Right lobe of liver (tissue), 6 donors: ENCODE measurements around the gene CEP72. TPM values are rescaled to one million over a fixed set of nuclear protein-coding genes. Genes with fewer than 3 reads are reported as not detected.

Experiments
- ATAC-seq, 4 donors: fragments of 200-7000 bp; cut with Tn5 transposase; one replicate each; pipeline ENCODE4 v1.9.1; 2020; ENCODE audit warnings: mild to moderate bottlenecking in 4 of 4, moderate library complexity in 4 of 4
- DNase-seq, 3 donors: peaks; one replicate each; pipeline ENCODE4 v3.0.0-alpha.2; 2020
- H3K27ac ChIP-seq, 3 donors: fragments of 200-600 bp; one replicate each; pipeline ENCODE4 v1.8.0; 2022
- H3K27me3 ChIP-seq, 2 donors: fragments of 200-600 bp; one replicate each; pipeline ENCODE4 v1.8.0; 2022
- H3K36me3 ChIP-seq, 4 donors: fragments of 200-600 bp; sonication (generic) in 1 of 4; one replicate each; pipeline versions ENCODE4 v1.5.1 to v1.8.0; 2017 to 2022; ENCODE audit warnings: control low read depth in 1 of 4
- H3K4me1 ChIP-seq, 4 donors: fragments of 200-600 bp; sonication (generic) in 1 of 4; one replicate each; pipeline versions ENCODE4 v1.5.1 to v1.8.0; 2017 to 2022; ENCODE audit warnings: control low read depth in 1 of 4
- H3K4me3 ChIP-seq, 3 donors: fragments of 200-600 bp; one replicate each; pipeline ENCODE4 v1.8.0; 2022
- H3K9me3 ChIP-seq, 4 donors: fragments of 200-600 bp; sonication (generic) in 1 of 4; one replicate each; pipeline versions ENCODE4 v1.5.1 to v1.8.0; 2017 to 2022; ENCODE audit warnings: control low read depth in 1 of 4
- CTCF ChIP-seq, 4 donors: fragments of 200-600 bp in 3 of 4; fragments of 450-650 bp in 1 of 4; IDR thresholded peaks; one replicate each; pipeline versions ENCODE4 v1.5.1 to v1.8.0; 2016 to 2022; ENCODE audit warnings: antibody characterized with exemption in 4 of 4, mild to moderate bottlenecking in 2 of 4
- POLR2A ChIP-seq: fragments of 450-650 bp; IDR thresholded peaks from one replicate; pipeline ENCODE4 v1.6.1; 2017; ENCODE audit warnings: antibody characterized with exemption, mild to moderate bottlenecking
- whole genome bisulfite sequencing: methylation state at CpG from one replicate; pipeline ENCODE4 v1.1.6; 2018; ENCODE audit warnings: low coverage, low lambda C conversion rate; ENCODE audit not compliant: insufficient coverage; ENCODE audit errors: missing lambda C conversion rate; 5-methylcytosine and 5-hydroxymethylcytosine counted together
- intact Hi-C, 2 donors: fragments of 100-400 bp; cut with DNase I; formaldehyde crosslinking; loops; one replicate each; pipeline versions ENCODE4 v1.11.2 to v1.14.1; 2022
- total RNA-seq, 6 experiments: library from RNA; depleted of rRNA in 2 of 6; stranded (reverse); fragments of >200 nt in 2 of 6; fragmentation: NEBNext Ultra II Directional in 3 of 6; extraction: Animal tissue kit (Norgen Biotek cat#: 25700) in 3 of 6; gene quantifications; one replicate each; pipeline versions ENCODE4 v1.1.0 to v1.2.4, GENCODE V29; 2016 to 2023
- donor health status: DM: no; HTN: yes; CAD: no.
- donor health status: DM: no; HTN: no; CAD: no.
- donor health status: DM: no; HTN: no; CAD: no.
- donor health status: DM: no; HTN: yes; CAD: no.
- donor health status: DM: no; HTN: yes; CAD: no.

Gene CEP72
- total RNA-seq, 6 experiments from 2014 or later: 3.4 to 6.0 (median 4.2) TPM

- intact Hi-C loops: no loop called here
- Histone ChIP-seq H3K27ac (no peak overlapping the region), H3K27me3 (no peaks in the 10 kb centered on the region), H3K9me3 (no peaks in the 10 kb centered on the region), H3K4me3 (no peak overlapping the region), H3K36me3 (no peaks in the 10 kb centered on the region), H3K4me1 (no peaks in the 10 kb centered on the region)
- no peak for TF ChIP-seq CTCF (IDR thresholded peaks at IDR 0.05)
- TF ChIP-seq POLR2A: no peak
- WGBS: 91% methylated on average over 7 of the region's 16 CpGs
- peak in 1 of 4 donors; percentile 20 for ATAC-seq
- no peak for DNase-seq
Observed at GRCh38 chr5:651296-652022, 39.3 kb downstream of the CEP72 start.

- ATAC-seq (peak in 1 of 4 donors; percentile 13), DNase-seq (no peak)
- Histone ChIP-seq H3K27ac (no peak overlapping the region), H3K4me1 (no peaks in the 10 kb centered on the region), H3K4me3 (no peak overlapping the region), H3K27me3 (no peaks in the 10 kb centered on the region), H3K36me3 (no peaks in the 10 kb centered on the region), H3K9me3 (no peaks in the 10 kb centered on the region)
- no peak for TF ChIP-seq CTCF (IDR thresholded peaks at IDR 0.05)
- no peak for TF ChIP-seq POLR2A
- WGBS: 91% methylated on average over 6 of the region's 8 CpGs
- intact Hi-C loops: no loop called here
Observed at GRCh38 chr5:652023-652515, 39.9 kb downstream of the CEP72 start.

- ATAC-seq: peak in 1 of 4 donors; percentile 37
- 95% methylated on average over 2 of the region's 11 CpGs for WGBS
- no peaks in the 10 kb centered on the region for H3K4me1 ChIP-seq
- H3K4me3 ChIP-seq: no peak overlapping the region
- H3K9me3 ChIP-seq: no peaks in the 10 kb centered on the region
- no peaks in the 10 kb centered on the region for H3K27me3 ChIP-seq
- intact Hi-C loops: no loop called here
- DNase-seq: peak in 1 of 3 donors; percentile 12
- H3K36me3 ChIP-seq: no peaks in the 10 kb centered on the region
- TF ChIP-seq CTCF (IDR thresholded peaks at IDR 0.05) (no peak), POLR2A (no peak)
- no peak overlapping the region for H3K27ac ChIP-seq
Observed at GRCh38 chr5:652773-653350, 40.7 kb downstream of the CEP72 start.

GRCh38 chr5:654071-654778 lies 42.1 kb downstream of the CEP72 start:
- no peaks in the 10 kb centered on the region for H3K36me3 ChIP-seq
- no peak overlapping the region for H3K4me3 ChIP-seq

More at GRCh38 chr5:654071-654778, 42.1 kb downstream of the CEP72 start:
- 100% methylated on average over 2 of the region's 17 CpGs for WGBS
- ATAC-seq: no peak
- intact Hi-C loops: no loop called here
- DNase-seq: no peak
- no peak for TF ChIP-seq CTCF (IDR thresholded peaks at IDR 0.05)
- H3K27me3 ChIP-seq: no peaks in the 10 kb centered on the region
- H3K27ac ChIP-seq: no peak overlapping the region
- H3K9me3 ChIP-seq: no peaks in the 10 kb centered on the region
- no peaks in the 10 kb centered on the region for H3K4me1 ChIP-seq
